CD4-positive, alpha-beta T cell (primary cell): ENCODE data around the gene MRPS15. TPM values are rescaled to one million over a fixed set of nuclear protein-coding genes. Genes with fewer than 3 reads are reported as not detected.

ENCODE experiments used
- ATAC-seq: fragments of 200-7000 bp; cut with Tn5 transposase; one replicate; pipeline ENCODE4 v1.10.0; 2022; ENCODE audit warnings: mild to moderate bottlenecking; ENCODE audit not compliant: poor library complexity
- CTCF ChIA-PET: fragments of 350-600 bp; sonication (Branson Sonifier 250); formaldehyde crosslinking; loops from one replicate; lab custom pipeline; 2021; ENCODE audit warnings: antibody characterized with exemption, inconsistent platforms; lab: Charles Lee
- POLR2A ChIA-PET: fragments of 350-600 bp; sonication (Branson Sonifier 250); formaldehyde crosslinking; loops from one replicate; lab custom pipeline; 2021; ENCODE audit warnings: antibody characterized with exemption, inconsistent platforms; lab: Charles Lee
- DNase-seq, 14 experiments: peaks; one replicate each; pipeline ENCODE4 v3.0.0-alpha.2; 2013 to 2020; ENCODE audit warnings: mixed read lengths in 2 of 14
- H3K27ac ChIP-seq, 2 donors: one replicate each; pipeline versions ENCODE4 v1.5.1 to v1.7.0; 2013; ENCODE audit warnings: low read length in 2 of 2, low read depth in 1 of 2, mild to moderate bottlenecking in 1 of 2
- H3K27me3 ChIP-seq, 2 experiments: 1 replicate in 1 of 2; 2 replicates in 1 of 2; pipeline versions ENCODE4 v1.6.1 to v1.7.0; 2013; ENCODE audit warnings: low read length in 2 of 2, control low read depth in 1 of 2, mild to moderate bottlenecking in 1 of 2, moderate library complexity in 1 of 2; ENCODE audit not compliant: insufficient read depth in 2 of 2, control insufficient read depth in 1 of 2
- H3K36me3 ChIP-seq: one replicate; pipeline ENCODE4 v1.6.1; 2013; ENCODE audit warnings: low read length, control low read depth; ENCODE audit not compliant: insufficient read depth
- H3K4me1 ChIP-seq: one replicate; pipeline ENCODE4 v1.6.1; 2013; ENCODE audit warnings: low read length, control low read depth; ENCODE audit not compliant: insufficient read depth
- H3K4me3 ChIP-seq: one replicate; pipeline ENCODE4 v1.5.1; 2013; ENCODE audit warnings: mild to moderate bottlenecking, low read length, moderate library complexity
- H3K9me3 ChIP-seq, 2 experiments: 1 replicate in 1 of 2; 2 replicates in 1 of 2; pipeline versions ENCODE4 v1.6.1 to v1.7.0; 2013; ENCODE audit warnings: low read length in 2 of 2, mild to moderate bottlenecking in 2 of 2, control low read depth in 1 of 2, moderate library complexity in 1 of 2; ENCODE audit not compliant: control insufficient read depth in 1 of 2, insufficient read depth in 1 of 2
- H3K27ac Mint-ChIP-seq: one replicate; pipeline ENCODE4 v1.8.0; 2020; ENCODE audit warnings: mixed read lengths
- H3K27me3 Mint-ChIP-seq: one replicate; pipeline ENCODE4 v1.8.0; 2021; ENCODE audit warnings: mixed read lengths
- H3K36me3 Mint-ChIP-seq: one replicate; pipeline ENCODE4 v1.8.0; 2021; ENCODE audit warnings: low read depth, mixed read lengths
- H3K4me1 Mint-ChIP-seq: one replicate; pipeline ENCODE4 v1.8.0; 2021; ENCODE audit warnings: low read depth, mixed read lengths
- H3K4me3 Mint-ChIP-seq: one replicate; pipeline ENCODE4 v1.8.0; 2020; ENCODE audit warnings: mild to moderate bottlenecking, mixed read lengths
- H3K9me3 Mint-ChIP-seq: one replicate; pipeline ENCODE4 v1.8.0; 2020; ENCODE audit warnings: mixed read lengths
- CTCF ChIP-seq: fragments of 200-600 bp; IDR thresholded peaks from one replicate; pipeline ENCODE4 v1.8.0; 2022; ENCODE audit warnings: antibody characterized with exemption, mild to moderate bottlenecking
- intact Hi-C, 2 experiments: fragments of 100-400 bp; cut with DNase I in 1 of 2; cut with micrococcal nuclease in 1 of 2; formaldehyde crosslinking; loops; one replicate each; pipeline versions ENCODE4 v1.15.1 to v1.9.0; 2023 to 2025; cut with DNase I, micrococcal nuclease
- total RNA-seq, 174 experiments: library from RNA in 2 of 174; stranded (reverse) in 2 of 174; gene quantifications; one replicate each; pipeline ENCODE4 v1.2.3 and lab custom pipeline; 2021 to 2026

The MRPS15 gene
- total RNA-seq, 2 experiments from 2014 or later: 35.4 to 36.4 TPM

- Mint-ChIP-seq H3K9me3 (no peaks in the 10 kb centered on the region), H3K27ac (no peak overlapping the region), H3K27me3 (no peaks in the 10 kb centered on the region), H3K4me3 (no peak overlapping the region), H3K4me1 (no peaks in the 10 kb centered on the region), H3K36me3 (no peaks in the 10 kb centered on the region)
- Histone ChIP-seq H3K4me3 (no peak overlapping the region), H3K27me3 (no peaks in the 10 kb centered on the region), H3K36me3 (no peaks in the 10 kb centered on the region), H3K4me1 (no peaks in the 10 kb centered on the region), H3K9me3 (no peaks in the 10 kb centered on the region), H3K27ac (no peak overlapping the region)
- ATAC-seq (no peak), DNase-seq (no peak)
- intact Hi-C loops: no loop called here
- ChIA-PET POLR2A (no interaction called here), CTCF (no interaction called here)
- TF ChIP-seq CTCF: no peak
These were observed 7.9 kb upstream of the MRPS15 start for GRCh38 chr1:36471830-36472641.

GRCh38 chr1:36469163-36469562 is 5.0 kb upstream of the MRPS15 start:
- Mint-ChIP-seq H3K27ac (no peak overlapping the region), H3K9me3 (no peaks in the 10 kb centered on the region), H3K4me3 (no peak overlapping the region), H3K4me1 (peaks cover 11% of the 10 kb centered on the region), H3K27me3 (no peaks in the 10 kb centered on the region), H3K36me3 (peaks cover 4% of the 10 kb centered on the region)
- ChIA-PET CTCF (no interaction called here), POLR2A (no interaction called here)
- no peak for ATAC-seq
- H3K4me1 ChIP-seq: peaks cover 8% of the 10 kb centered on the region
- DNase-seq: no peak
- no peak overlapping the region for H3K4me3 ChIP-seq
- intact Hi-C loops: loop anchor here in 1 of 2 experiments (10.0 kb wide), 2 partner anchors 824 to 1604 kb away; partner anchors contain the start of gene PSMB2
- no peaks in the 10 kb centered on the region for H3K27me3 ChIP-seq
- no peaks in the 10 kb centered on the region for H3K9me3 ChIP-seq
- H3K36me3 ChIP-seq: no peaks in the 10 kb centered on the region
- TF ChIP-seq CTCF: no peak
- H3K27ac ChIP-seq: no peak overlapping the region

- no peaks in the 10 kb centered on the region for H3K9me3 Mint-ChIP-seq
- DNase-seq (no peak), ATAC-seq (no peak)
- Histone ChIP-seq H3K27ac (no peak overlapping the region), H3K27me3 (no peaks in the 10 kb centered on the region), H3K36me3 (no peaks in the 10 kb centered on the region), H3K9me3 (no peaks in the 10 kb centered on the region), H3K4me1 (peaks cover 19% of the 10 kb centered on the region), H3K4me3 (no peak overlapping the region)
- intact Hi-C loops: loop anchor here in 1 of 2 experiments (10.0 kb wide), 2 partner anchors 823 to 1603 kb away; partner anchors contain the start of gene PSMB2
- CTCF ChIA-PET: no interaction called here
- POLR2A ChIA-PET: no interaction called here
- H3K4me1 Mint-ChIP-seq: peaks cover 22% of the 10 kb centered on the region
- no peak overlapping the region for H3K4me3 Mint-ChIP-seq
- no peaks in the 10 kb centered on the region for H3K27me3 Mint-ChIP-seq
- no peak for TF ChIP-seq CTCF
- H3K27ac Mint-ChIP-seq: no peak overlapping the region
- peaks cover 13% of the 10 kb centered on the region for H3K36me3 Mint-ChIP-seq
These were observed 3.7 kb upstream of the MRPS15 start for GRCh38 chr1:36467700-36468455.
